GM12865 (cell line): ENCODE results near the gene TDRD3.
A peak's percentile ranks its signal among the peaks of the same experiment; 100 is the strongest.

Experiments used
- DNase-seq: peaks from one replicate; pipeline ENCODE4 v3.0.0; 2010; ENCODE audit warnings: low read depth
- H3K4me3 ChIP-seq: 2 replicates; pipeline ENCODE4 v1.5.1; 2011; ENCODE audit warnings: mild to moderate bottlenecking, low read depth, low read length, control low read depth
- TF ChIP-seq, protein P1 (sequence below): IDR thresholded peaks from 2 replicates; pipeline ENCODE4 v1.5.1; 2011; ENCODE audit warnings: low read length, control low read depth, low read depth, inconsistent platforms; ENCODE audit not compliant: insufficient read depth; ENCODE audit errors: missing control alignments

Gene TDRD3

GRCh38 chr13:60448907-60449510, 52.0 kb downstream of the TDRD3 start:
- no peak overlapping the region for H3K4me3 ChIP-seq
- DNase-seq, result peak; percentile 53
- TF ChIP-seq, protein P1, sequence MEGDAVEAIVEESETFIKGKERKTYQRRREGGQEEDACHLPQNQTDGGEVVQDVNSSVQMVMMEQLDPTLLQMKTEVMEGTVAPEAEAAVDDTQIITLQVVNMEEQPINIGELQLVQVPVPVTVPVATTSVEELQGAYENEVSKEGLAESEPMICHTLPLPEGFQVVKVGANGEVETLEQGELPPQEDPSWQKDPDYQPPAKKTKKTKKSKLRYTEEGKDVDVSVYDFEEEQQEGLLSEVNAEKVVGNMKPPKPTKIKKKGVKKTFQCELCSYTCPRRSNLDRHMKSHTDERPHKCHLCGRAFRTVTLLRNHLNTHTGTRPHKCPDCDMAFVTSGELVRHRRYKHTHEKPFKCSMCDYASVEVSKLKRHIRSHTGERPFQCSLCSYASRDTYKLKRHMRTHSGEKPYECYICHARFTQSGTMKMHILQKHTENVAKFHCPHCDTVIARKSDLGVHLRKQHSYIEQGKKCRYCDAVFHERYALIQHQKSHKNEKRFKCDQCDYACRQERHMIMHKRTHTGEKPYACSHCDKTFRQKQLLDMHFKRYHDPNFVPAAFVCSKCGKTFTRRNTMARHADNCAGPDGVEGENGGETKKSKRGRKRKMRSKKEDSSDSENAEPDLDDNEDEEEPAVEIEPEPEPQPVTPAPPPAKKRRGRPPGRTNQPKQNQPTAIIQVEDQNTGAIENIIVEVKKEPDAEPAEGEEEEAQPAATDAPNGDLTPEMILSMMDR, result peak; percentile 68

- DNase-seq, result no peak
- H3K4me3 ChIP-seq, result no peak overlapping the region
- TF ChIP-seq, protein P1, result no peak
Measured at GRCh38 chr13:60453490-60453889, 56.5 kb downstream of the TDRD3 start.

- no peak overlapping the region for H3K4me3 ChIP-seq
- DNase-seq, result no peak
- TF ChIP-seq, protein P1, result no peak
Measured at GRCh38 chr13:60454425-60454824, 57.4 kb downstream of the TDRD3 start.

DNA sequence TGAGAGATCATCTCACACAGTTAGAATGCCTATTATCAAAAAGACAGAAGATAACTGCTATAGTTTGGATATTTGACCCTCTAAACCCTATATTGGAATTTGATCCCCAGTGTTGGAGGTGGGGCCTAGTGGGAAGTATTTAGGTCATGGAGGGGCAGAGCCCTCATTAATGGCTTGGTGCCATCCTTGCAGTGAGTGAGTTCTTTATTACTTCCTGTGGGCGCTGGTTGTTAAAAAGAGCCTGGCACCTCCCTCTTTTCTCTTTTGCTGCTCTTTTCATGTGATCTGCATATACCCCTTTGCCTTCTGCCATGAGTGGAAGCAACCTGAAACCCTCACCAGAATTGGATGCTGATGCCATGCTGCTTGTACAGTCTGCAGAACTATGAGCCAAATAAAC, 66.8 kb downstream of the TDRD3 start:
- TF ChIP-seq, protein P1, result no peak
- no peak for DNase-seq
- no peak overlapping the region for H3K4me3 ChIP-seq

DNA sequence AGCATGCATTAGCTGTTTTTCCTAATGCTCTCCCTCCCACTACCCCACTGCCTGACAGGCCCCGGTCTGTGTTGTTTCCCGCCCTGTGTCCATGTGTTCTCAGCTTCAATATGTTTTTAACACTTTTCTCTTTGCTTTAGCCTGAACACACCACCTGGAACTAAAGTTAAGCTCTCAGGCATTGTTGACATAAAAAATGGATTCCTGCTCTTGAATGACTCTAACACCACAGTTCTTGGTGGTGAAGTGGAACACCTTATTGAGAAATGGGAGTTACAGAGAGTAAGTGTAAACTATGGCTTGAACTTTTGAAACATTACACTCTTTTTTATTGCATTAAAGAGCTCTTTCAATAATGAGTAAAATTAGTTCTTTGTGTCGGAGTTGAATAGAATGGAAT, 70.1 kb downstream of the TDRD3 start:
- H3K4me3 ChIP-seq, result no peak overlapping the region
- TF ChIP-seq, protein P1, result no peak
- DNase-seq, result no peak

DNA sequence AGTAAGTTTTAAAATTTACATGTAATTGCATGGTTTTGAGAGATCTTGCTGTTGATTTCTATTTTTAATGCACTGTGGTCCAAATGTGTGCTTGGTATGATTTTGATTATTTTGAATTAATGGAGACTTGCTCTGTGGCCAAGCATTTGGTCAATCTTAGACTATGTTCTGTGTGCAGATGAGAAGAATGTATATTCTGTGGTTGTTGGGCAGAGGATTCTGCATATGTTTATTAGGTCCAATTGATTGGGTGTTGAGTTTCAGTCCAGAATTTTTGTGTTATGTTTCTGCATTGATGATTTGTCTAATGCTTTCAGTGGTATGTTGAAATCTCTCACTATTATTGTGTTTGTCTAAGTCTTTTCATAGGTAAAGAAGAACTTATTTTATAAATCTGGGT, 82.3 kb downstream of the TDRD3 start:
- TF ChIP-seq, protein P1, result no peak
- H3K4me3 ChIP-seq, result no peak overlapping the region
- no peak for DNase-seq

DNA sequence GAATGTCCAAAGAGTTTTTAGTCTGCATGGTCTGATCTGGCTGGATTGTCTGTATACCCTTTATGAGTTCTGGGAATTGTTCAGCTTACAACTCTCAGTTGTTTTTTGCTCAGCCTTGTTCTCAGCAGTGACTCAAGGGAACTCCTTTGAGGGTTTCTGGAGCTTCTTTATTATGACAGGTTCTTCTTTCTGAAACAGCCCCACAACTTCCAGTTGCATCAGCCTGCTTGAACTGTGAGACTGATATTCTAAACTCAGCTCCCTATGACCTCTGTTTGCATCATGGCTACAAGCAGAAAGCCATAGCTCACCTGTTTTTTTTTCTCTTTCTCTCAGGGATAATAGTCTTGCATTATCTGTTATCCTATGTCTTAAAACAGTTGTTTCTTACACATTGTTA, 85.0 kb downstream of the TDRD3 start:
- H3K4me3 ChIP-seq, result no peak overlapping the region
- TF ChIP-seq, protein P1, result no peak
- no peak for DNase-seq
